Fibroblast of skin of left biceps (primary cell): Measurements from ENCODE around the gene ZNF592.

Experiments
- DNase-seq, 2 experiments: peaks; one replicate each; pipeline ENCODE4 v3.0.0-alpha.2; 2013; ENCODE audit warnings: low read depth in 2 of 2

Gene ZNF592

GRCh38 chr15:84811151-84811550, 62.8 kb downstream of the ZNF592 start:
- DNase-seq = no peak

GRCh38 chr15:84811828-84812227, 63.4 kb downstream of the ZNF592 start:
- DNase-seq = no peak

- DNase-seq = no peak
These were observed 64.5 kb downstream of the ZNF592 start for GRCh38 chr15:84812842-84813241.

GRCh38 chr15:84813435-84813834, 65.0 kb downstream of the ZNF592 start:
- no peak for DNase-seq

- DNase-seq = no peak
These were observed 65.5 kb downstream of the ZNF592 start for GRCh38 chr15:84813931-84814330.

GRCh38 chr15:84814916-84815315, 66.5 kb downstream of the ZNF592 start:
- DNase-seq = no peak

GRCh38 chr15:84816694-84817465, 68.5 kb downstream of the ZNF592 start, which contains the start of gene ALPK3:
Gene ALPK3 (plus strand): TSS chr15:84817356. CDS start chr15:84817453, 97 bp downstream.
- no peak for DNase-seq

- DNase-seq = no peak
These were observed 69.2 kb downstream of the ZNF592 start for GRCh38 chr15:84817466-84818081.

- no peak for DNase-seq
These were observed 70.1 kb downstream of the ZNF592 start for GRCh38 chr15:84818261-84819131.

- no peak for DNase-seq
These were observed 70.9 kb downstream of the ZNF592 start for GRCh38 chr15:84819291-84819768.

- no peak for DNase-seq
These were observed 71.4 kb downstream of the ZNF592 start for GRCh38 chr15:84819791-84820190.

GRCh38 chr15:84821501-84822021, 73.2 kb downstream of the ZNF592 start:
- DNase-seq = no peak

- no peak for DNase-seq
These were observed 74.4 kb downstream of the ZNF592 start for GRCh38 chr15:84822653-84823281.

GRCh38 chr15:84823282-84823878, 75.0 kb downstream of the ZNF592 start:
- no peak for DNase-seq

- DNase-seq = no peak
These were observed 76.0 kb downstream of the ZNF592 start for GRCh38 chr15:84824260-84825007.

GRCh38 chr15:84826369-84826823, 78.0 kb downstream of the ZNF592 start:
- no peak for DNase-seq

GRCh38 chr15:84827246-84827645, 78.9 kb downstream of the ZNF592 start:
- DNase-seq = no peak

GRCh38 chr15:84828086-84828908, 79.9 kb downstream of the ZNF592 start:
- no peak for DNase-seq

GRCh38 chr15:84829428-84829827, 81.0 kb downstream of the ZNF592 start:
- no peak for DNase-seq
